Mucosa of rectum (tissue), 2 donors: Measurements from ENCODE around the gene IFNL1.
"Not testable (repeated sequence)": the region's sequence is repeated elsewhere in the genome, so short reads cannot be mapped to it uniquely, and the experiment has no call there.

Source experiments
- H3K27ac ChIP-seq, 2 donors: one replicate each; pipeline ENCODE4 v1.7.0; 2013; ENCODE audit warnings: inconsistent platforms in 2 of 2, low read depth in 2 of 2, low read length in 2 of 2
- H3K27me3 ChIP-seq, 2 donors: one replicate each; pipeline ENCODE4 v1.7.0; 2013; ENCODE audit warnings: low read length in 2 of 2; ENCODE audit not compliant: control insufficient read depth in 2 of 2, insufficient read depth in 2 of 2
- H3K36me3 ChIP-seq, 2 donors: one replicate each; pipeline ENCODE4 v1.7.0; 2013; ENCODE audit warnings: low read length in 2 of 2; ENCODE audit not compliant: control insufficient read depth in 2 of 2, insufficient read depth in 2 of 2
- H3K4me1 ChIP-seq, 2 donors: one replicate each; pipeline ENCODE4 v1.7.0; 2013; ENCODE audit warnings: low read length in 2 of 2, mild to moderate bottlenecking in 1 of 2; ENCODE audit not compliant: control insufficient read depth in 2 of 2, insufficient read depth in 2 of 2
- H3K4me3 ChIP-seq, 2 donors: one replicate each; pipeline ENCODE4 v1.7.0; 2013; ENCODE audit warnings: low read length in 2 of 2
- H3K9ac ChIP-seq, 2 donors: one replicate each; pipeline ENCODE4 v1.7.0; 2013; ENCODE audit warnings: low read length in 2 of 2, low read depth in 1 of 2, mild to moderate bottlenecking in 1 of 2
- H3K9me3 ChIP-seq, 2 donors: one replicate each; pipeline ENCODE4 v1.7.0; 2013; ENCODE audit warnings: low read length in 2 of 2; ENCODE audit not compliant: control insufficient read depth in 2 of 2
- donor health status: healthy.
- donor health status: Normal muscosa, but diverticular disease.

Gene IFNL1

DNA sequence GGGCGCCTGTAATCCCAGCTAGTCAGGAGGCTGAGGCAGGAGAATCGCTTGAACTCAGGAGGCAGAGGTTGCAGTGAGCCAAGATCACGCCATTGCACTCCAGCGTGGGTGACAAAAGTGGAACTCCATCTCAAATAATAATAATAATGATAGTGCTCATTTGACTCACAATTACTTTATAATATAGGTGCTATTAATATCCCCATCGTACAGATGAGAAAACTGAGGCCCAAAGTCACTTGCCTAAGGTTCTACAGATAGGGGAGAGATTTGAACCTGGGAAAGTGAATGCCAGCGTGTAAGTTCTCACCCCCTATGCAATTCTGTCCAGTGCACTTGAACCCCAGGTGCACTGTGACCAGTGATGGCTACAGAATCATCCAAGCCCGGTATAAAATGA, 33.7 kb downstream of the IFNL1 start:
- peaks cover 0 to 2% of the 10 kb centered on the region in 2 donors for H3K36me3 ChIP-seq
- H3K4me3 ChIP-seq: no peak overlapping the region
- H3K27ac ChIP-seq: no peak overlapping the region
- H3K27me3 ChIP-seq: no peaks in the 10 kb centered on the region
- peaks cover 0 to 2% of the 10 kb centered on the region in 2 donors for H3K4me1 ChIP-seq
- H3K9ac ChIP-seq: no peak overlapping the region
- H3K9me3 ChIP-seq: no peaks in the 10 kb centered on the region

DNA sequence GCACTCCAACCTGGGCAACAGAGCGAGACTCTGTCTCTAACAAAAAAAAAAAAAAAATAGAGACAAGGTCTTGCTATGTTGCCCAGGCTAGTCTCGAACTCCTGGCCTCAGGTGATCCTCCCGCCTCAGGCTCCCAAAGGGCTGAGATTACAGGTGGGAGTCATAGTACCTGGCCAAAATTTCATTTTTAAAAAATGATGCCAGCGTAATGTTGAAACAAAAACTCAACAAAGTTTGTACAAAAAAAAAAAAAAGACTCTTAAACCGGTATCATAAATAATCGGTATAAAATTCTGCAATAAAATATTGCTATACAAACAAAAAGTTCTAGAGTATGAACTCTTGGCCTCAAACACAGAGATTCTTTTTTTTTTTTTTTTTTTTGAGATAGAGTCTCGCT, 36.1 kb downstream of the IFNL1 start:
- Histone ChIP-seq H3K27me3 (no peaks in the 10 kb centered on the region), H3K4me3 (no peak overlapping the region), H3K9me3 (no peaks in the 10 kb centered on the region), H3K27ac (no peak overlapping the region), H3K9ac (no peak overlapping the region), H3K4me1 (peaks cover 0 to 2% of the 10 kb centered on the region in 2 donors), H3K36me3 (peaks cover 0 to 2% of the 10 kb centered on the region in 2 donors)

DNA sequence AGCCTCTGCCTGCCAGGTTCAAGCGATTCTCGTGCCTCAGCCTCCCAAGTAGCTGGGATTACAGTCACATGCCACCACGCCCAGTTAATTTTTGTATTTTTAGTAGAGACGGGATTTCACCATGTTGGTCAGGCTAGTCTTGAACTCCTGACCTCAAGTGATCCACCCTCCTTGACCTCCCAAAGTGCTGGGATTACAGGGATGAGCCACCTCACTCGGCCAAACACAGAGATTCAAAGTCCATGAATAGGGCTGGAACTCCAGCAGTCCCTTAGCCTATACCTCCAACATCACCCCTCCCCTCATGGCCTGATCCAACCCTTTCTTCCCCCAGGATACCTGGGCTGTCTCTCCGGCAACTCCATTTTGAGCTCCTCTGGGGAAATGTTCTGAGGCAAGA, 36.5 kb downstream of the IFNL1 start:
- not testable (repeated sequence) for H3K4me3 ChIP-seq, H3K4me1 ChIP-seq, H3K9ac ChIP-seq, H3K27ac ChIP-seq, H3K27me3 ChIP-seq, H3K9me3 ChIP-seq, H3K36me3 ChIP-seq

DNA sequence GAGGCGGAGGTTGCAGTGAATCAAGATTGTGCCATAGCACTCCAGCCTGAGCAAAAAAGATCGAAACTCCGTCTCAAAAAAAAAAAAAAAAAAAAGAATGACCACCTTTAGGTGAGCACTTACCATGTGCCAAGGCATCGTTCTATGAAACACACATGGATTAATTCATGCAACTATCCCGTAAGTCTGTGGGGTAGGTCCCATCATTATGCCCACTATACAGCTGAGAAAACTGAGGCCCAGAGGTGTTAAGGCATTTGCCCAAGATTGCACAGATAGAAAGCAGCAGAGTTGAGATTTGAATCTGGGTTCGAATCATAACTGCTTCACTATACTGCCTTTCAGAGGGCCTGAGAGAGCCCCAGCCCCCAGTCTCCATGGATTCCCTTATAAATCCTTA, 37.3 kb downstream of the IFNL1 start:
- H3K27me3 ChIP-seq: no peaks in the 10 kb centered on the region
- H3K4me1 ChIP-seq: no peaks in the 10 kb centered on the region
- no peak overlapping the region for H3K9ac ChIP-seq
- H3K9me3 ChIP-seq: no peaks in the 10 kb centered on the region
- peaks cover 0 to 2% of the 10 kb centered on the region in 2 donors for H3K36me3 ChIP-seq
- H3K27ac ChIP-seq: no peak overlapping the region
- no peak overlapping the region for H3K4me3 ChIP-seq

DNA sequence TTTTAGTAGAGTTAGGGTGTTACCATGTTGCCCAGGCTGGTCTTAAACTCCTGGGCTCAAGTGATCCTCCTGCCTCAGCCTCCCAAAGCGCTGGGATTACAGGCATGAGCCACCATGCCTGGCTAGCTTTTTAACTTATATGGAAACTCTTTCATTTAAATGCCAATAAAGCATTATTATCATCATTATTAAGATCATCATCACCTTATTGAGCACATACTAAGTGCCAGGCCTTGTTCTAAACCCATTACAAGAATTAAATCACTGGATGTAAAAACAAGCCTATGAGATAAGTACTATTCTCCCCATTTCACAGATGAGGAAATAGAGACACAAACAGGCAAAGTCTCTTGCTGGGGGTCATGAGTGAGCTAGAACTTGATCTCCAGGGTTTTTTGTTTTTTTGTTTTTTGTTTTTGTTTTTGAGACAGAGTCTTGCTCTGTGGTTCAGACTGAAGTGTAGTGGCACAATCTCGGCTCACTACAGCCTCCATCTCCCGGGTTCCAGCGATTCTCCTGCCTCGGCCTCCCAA, 38.3 kb downstream of the IFNL1 start:
- no peaks in the 10 kb centered on the region for H3K4me1 ChIP-seq
- H3K4me3 ChIP-seq: peak overlapping the region in 1 of 2 donors; percentile 74
- H3K36me3 ChIP-seq: no peaks in the 10 kb centered on the region
- no peak overlapping the region for H3K9ac ChIP-seq
- peak overlapping the region in 1 of 2 donors; percentile 85 for H3K27ac ChIP-seq
- no peaks in the 10 kb centered on the region for H3K9me3 ChIP-seq
- no peaks in the 10 kb centered on the region for H3K27me3 ChIP-seq

DNA sequence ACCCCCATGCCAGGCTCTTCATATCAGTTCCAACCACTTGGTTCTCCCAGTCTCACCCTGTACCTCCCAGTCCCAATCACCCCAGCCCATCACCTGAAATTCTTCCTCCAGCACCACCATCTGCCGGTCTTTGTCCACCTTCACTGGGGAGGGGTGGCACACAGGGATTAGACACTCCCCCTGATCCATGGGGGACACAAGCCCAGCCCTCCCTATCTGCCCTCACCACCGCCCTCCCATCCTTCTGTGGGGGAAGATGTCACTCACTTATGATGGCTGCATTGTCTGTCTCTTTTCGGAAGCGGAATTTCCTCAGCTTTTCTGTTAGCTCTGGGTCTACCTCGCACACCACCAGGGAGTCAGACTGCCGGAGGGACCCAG, 39.0 kb downstream of the IFNL1 start:
- peak overlapping the region; percentile 61 to 74 for H3K4me3 ChIP-seq
- peak overlapping the region; percentile 78 to 85 for H3K27ac ChIP-seq
- peak overlapping the region; percentile 72 to 75 for H3K9ac ChIP-seq

DNA sequence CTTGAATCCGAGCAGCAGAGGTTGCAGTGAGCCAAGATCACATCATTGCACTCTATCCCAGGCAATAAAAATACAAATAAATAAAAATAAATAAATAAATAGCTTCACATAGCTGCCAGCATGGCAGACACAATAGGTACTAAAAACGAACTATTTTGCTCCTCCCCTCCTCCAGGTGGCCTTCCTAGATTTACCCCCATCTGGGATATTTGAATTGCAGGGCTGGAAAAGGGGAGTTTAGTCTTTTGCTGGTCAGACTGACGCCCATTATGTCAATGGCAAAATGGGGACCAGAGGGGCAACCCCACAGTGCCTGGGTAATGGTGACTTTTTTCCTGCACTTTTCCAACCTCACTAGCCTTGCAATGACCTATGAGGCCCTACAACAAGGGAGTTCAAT, 40.3 kb downstream of the IFNL1 start:
- H3K4me1 ChIP-seq: peaks cover 9% of the 10 kb centered on the region in 2 donors
- H3K9ac ChIP-seq: no peak overlapping the region
- no peaks in the 10 kb centered on the region for H3K36me3 ChIP-seq
- H3K9me3 ChIP-seq: no peaks in the 10 kb centered on the region
- H3K4me3 ChIP-seq: no peak overlapping the region
- no peaks in the 10 kb centered on the region for H3K27me3 ChIP-seq
- no peak overlapping the region for H3K27ac ChIP-seq

More for the DNA sequence above, 39.0 kb downstream of the IFNL1 start:
- H3K27me3 ChIP-seq: no peaks in the 10 kb centered on the region
- no peaks in the 10 kb centered on the region for H3K9me3 ChIP-seq
- no peaks in the 10 kb centered on the region for H3K36me3 ChIP-seq
- no peaks in the 10 kb centered on the region for H3K4me1 ChIP-seq

DNA sequence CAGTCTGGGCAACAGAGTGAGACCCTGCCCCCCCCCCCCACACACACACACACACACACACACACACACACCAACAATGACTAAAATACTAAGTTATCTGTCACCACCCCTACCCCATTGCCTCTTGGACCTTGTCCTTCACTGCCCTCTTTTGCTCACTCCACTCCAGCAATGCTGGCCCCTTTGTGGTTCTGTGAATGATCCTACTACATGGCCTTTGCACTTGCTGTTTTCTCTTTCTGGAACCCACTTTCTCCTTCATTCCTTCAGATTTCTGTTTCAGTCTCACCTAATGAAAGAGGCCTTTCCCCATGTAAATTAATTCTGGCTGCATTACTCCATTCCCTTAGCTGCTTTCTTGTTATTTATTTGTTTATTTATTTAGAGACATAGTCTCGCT, 43.5 kb downstream of the IFNL1 start:
- no peak overlapping the region for H3K4me3 ChIP-seq
- H3K9me3 ChIP-seq: no peaks in the 10 kb centered on the region
- no peak overlapping the region for H3K27ac ChIP-seq
- no peak overlapping the region for H3K9ac ChIP-seq
- no peaks in the 10 kb centered on the region for H3K27me3 ChIP-seq
- no peaks in the 10 kb centered on the region for H3K36me3 ChIP-seq
- H3K4me1 ChIP-seq: peaks cover 17 to 20% of the 10 kb centered on the region in 2 donors

DNA sequence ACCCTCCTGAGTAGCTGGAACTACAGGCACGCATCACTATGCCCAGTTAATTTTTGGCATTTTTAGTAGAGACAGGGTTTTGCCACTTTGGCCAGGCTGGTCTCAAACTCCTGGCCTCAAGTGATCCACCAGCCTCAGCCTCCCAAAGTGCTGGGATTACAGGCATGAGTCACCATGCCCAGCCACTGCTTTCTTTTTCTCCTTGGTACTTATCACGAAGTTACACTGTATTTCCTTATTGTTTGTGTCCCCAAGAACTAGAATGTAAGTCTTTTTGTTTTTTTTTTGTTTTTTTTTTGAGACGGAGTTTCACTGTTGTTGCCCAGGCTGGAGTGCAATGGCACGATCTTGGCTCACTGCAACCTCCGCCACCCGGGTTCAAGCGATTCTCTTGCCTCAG, 43.9 kb downstream of the IFNL1 start:
- peaks cover 17 to 20% of the 10 kb centered on the region in 2 donors for H3K4me1 ChIP-seq
- H3K9me3 ChIP-seq, H3K9ac ChIP-seq, H3K27ac ChIP-seq, H3K27me3 ChIP-seq, H3K4me3 ChIP-seq, H3K36me3 ChIP-seq: not testable (repeated sequence)

DNA sequence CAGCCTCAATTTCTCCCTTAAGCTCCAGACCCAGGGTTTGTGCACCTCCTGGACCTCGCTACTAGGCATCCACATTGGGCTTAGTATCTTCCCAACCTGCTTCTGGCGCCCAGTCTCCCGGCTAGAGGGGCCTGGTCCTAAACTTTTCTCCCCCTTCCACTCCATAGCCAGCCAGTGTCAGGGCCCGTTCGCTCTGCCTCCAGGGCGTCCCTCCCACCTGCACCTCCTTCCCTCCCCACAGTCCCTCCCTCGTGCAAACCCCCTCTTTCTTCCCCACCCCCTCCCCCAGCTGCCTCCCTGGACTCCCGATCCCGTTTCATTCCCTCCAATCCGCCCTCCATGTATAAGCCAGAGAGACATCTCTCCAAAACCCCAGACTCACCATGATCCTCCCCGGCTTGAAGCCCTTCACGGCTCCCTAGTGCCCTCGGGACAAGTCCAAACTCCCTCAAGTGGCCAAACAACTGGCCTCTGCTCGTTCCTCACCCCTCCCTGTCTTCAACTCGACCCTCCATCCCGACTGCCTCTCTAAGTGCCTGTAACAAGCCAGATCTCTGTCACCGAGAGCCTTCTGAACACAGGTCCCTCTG, 45.0 kb downstream of the IFNL1 start:
- peak overlapping the region; percentile 81 to 84 for H3K27ac ChIP-seq
- H3K4me1 ChIP-seq: peaks cover 17 to 20% of the 10 kb centered on the region in 2 donors
- peak overlapping the region; percentile 90 for H3K4me3 ChIP-seq

More for the DNA sequence above, 45.0 kb downstream of the IFNL1 start:
- Histone ChIP-seq H3K36me3 (no peaks in the 10 kb centered on the region), H3K9me3 (no peaks in the 10 kb centered on the region), H3K9ac (peak overlapping the region; percentile 81 to 99), H3K27me3 (no peaks in the 10 kb centered on the region)
